GM18867 (cell line): ENCODE results near the gene GADL1.

Experiments
- ATAC-seq: cut with Tn5 transposase; IDR thresholded peaks from one replicate; pipeline ENCODE4 v1.9.1; 2021; ENCODE audit warnings: mild to moderate bottlenecking, moderate library complexity; ENCODE audit not compliant: unreplicated experiment

GADL1 gene

GRCh38 chr3:30698549-30698948, 195.9 kb downstream of the GADL1 start:
- no peak for ATAC-seq

- ATAC-seq, result no peak
These were observed 197.6 kb downstream of the GADL1 start for GRCh38 chr3:30696896-30697295.

GRCh38 chr3:30696403-30696819, 198.1 kb downstream of the GADL1 start:
- ATAC-seq, result no peak

- no peak for ATAC-seq
These were observed 199.0 kb downstream of the GADL1 start for GRCh38 chr3:30695302-30696061.

GRCh38 chr3:30694668-30695067, 199.8 kb downstream of the GADL1 start:
- no peak for ATAC-seq

GRCh38 chr3:30694148-30694547, 200.3 kb downstream of the GADL1 start:
- ATAC-seq, result no peak

GRCh38 chr3:30693470-30694120, 200.9 kb downstream of the GADL1 start:
- ATAC-seq, result peak; percentile 95

GRCh38 chr3:30692498-30693130, 201.8 kb downstream of the GADL1 start:
- ATAC-seq, result no peak

- ATAC-seq, result no peak
These were observed 202.5 kb downstream of the GADL1 start for GRCh38 chr3:30691944-30692343.

- ATAC-seq, result no peak
These were observed 203.1 kb downstream of the GADL1 start for GRCh38 chr3:30691249-30691880.

- ATAC-seq, result no peak
These were observed 204.3 kb downstream of the GADL1 start for GRCh38 chr3:30690199-30690598.

- ATAC-seq, result no peak
These were observed 205.5 kb downstream of the GADL1 start for GRCh38 chr3:30688776-30689641.

GRCh38 chr3:30687930-30688570, 206.4 kb downstream of the GADL1 start:
- no peak for ATAC-seq

- ATAC-seq, result no peak
These were observed 207.7 kb downstream of the GADL1 start for GRCh38 chr3:30686799-30687198.

GRCh38 chr3:30686176-30686575, 208.3 kb downstream of the GADL1 start:
- ATAC-seq, result no peak

- no peak for ATAC-seq
These were observed 209.2 kb downstream of the GADL1 start for GRCh38 chr3:30685267-30685667.

GRCh38 chr3:30684356-30684755, 210.1 kb downstream of the GADL1 start:
- ATAC-seq, result no peak

- no peak for ATAC-seq
These were observed 210.7 kb downstream of the GADL1 start for GRCh38 chr3:30683769-30684168.

GRCh38 chr3:30682434-30683155, 211.9 kb downstream of the GADL1 start:
- ATAC-seq, result no peak
